Tibial artery (tissue), 4 donors: ENCODE results near the gene SLC25A21.

ENCODE experiments used
- DNase-seq, 2 donors: peaks; one replicate each; pipeline ENCODE4 v3.0.0-alpha.2; 2019
- H3K27ac ChIP-seq, 2 donors: fragments of 200-600 bp; sonication (generic) in 1 of 2; 1 replicate in 1 of 2; 2 replicates in 1 of 2; pipeline ENCODE4 v1.5.1; 2018 to 2019; ENCODE audit warnings: mild to moderate bottlenecking in 1 of 2
- H3K27me3 ChIP-seq, 2 donors: fragments of 200-600 bp; sonication (generic) in 1 of 2; one replicate each; pipeline versions ENCODE4 v1.5.1 to v1.6.0; 2016 to 2019
- H3K36me3 ChIP-seq, 3 donors: fragments of 200-600 bp; sonication (generic) in 2 of 3; one replicate each; pipeline ENCODE4 v1.5.1; 2016 to 2019; ENCODE audit warnings: mild to moderate bottlenecking in 2 of 3
- H3K4me1 ChIP-seq, 4 donors: fragments of 200-600 bp; sonication (generic) in 2 of 4; 1 replicate in 3 of 4; 2 replicates in 1 of 4; pipeline ENCODE4 v1.5.1; 2016 to 2019
- H3K4me3 ChIP-seq, 2 donors: fragments of 200-600 bp; sonication (generic) in 1 of 2; 1 replicate in 1 of 2; 2 replicates in 1 of 2; pipeline ENCODE4 v1.5.1; 2018 to 2019; ENCODE audit warnings: mild to moderate bottlenecking in 2 of 2
- H3K9me3 ChIP-seq, 3 donors: fragments of 200-600 bp; sonication (generic) in 1 of 3; one replicate each; pipeline ENCODE4 v1.5.1; 2016 to 2019
- intact Hi-C: fragments of 100-400 bp; cut with DNase I; formaldehyde crosslinking; loops from one replicate; pipeline ENCODE4 v1.15.0; 2023; ENCODE audit warnings: low total_unique reads
- TF ChIP-seq, protein P1 (sequence below), 2 experiments: fragments of 200-600 bp in 1 of 2; fragments of 450-650 bp in 1 of 2; IDR thresholded peaks; one replicate each; pipeline ENCODE4 v1.5.1; 2017 to 2019; ENCODE audit warnings: antibody characterized with exemption in 2 of 2, mild to moderate bottlenecking in 1 of 2, moderate library complexity in 1 of 2

The SLC25A21 gene

GRCh38 chr14:36766974-36767373, 405.4 kb downstream of the SLC25A21 start:
- H3K9me3 ChIP-seq, result no peaks in the 10 kb centered on the region
- no peaks in the 10 kb centered on the region for H3K27me3 ChIP-seq
- intact Hi-C loops, result no loop called here
- TF ChIP-seq, protein P1, sequence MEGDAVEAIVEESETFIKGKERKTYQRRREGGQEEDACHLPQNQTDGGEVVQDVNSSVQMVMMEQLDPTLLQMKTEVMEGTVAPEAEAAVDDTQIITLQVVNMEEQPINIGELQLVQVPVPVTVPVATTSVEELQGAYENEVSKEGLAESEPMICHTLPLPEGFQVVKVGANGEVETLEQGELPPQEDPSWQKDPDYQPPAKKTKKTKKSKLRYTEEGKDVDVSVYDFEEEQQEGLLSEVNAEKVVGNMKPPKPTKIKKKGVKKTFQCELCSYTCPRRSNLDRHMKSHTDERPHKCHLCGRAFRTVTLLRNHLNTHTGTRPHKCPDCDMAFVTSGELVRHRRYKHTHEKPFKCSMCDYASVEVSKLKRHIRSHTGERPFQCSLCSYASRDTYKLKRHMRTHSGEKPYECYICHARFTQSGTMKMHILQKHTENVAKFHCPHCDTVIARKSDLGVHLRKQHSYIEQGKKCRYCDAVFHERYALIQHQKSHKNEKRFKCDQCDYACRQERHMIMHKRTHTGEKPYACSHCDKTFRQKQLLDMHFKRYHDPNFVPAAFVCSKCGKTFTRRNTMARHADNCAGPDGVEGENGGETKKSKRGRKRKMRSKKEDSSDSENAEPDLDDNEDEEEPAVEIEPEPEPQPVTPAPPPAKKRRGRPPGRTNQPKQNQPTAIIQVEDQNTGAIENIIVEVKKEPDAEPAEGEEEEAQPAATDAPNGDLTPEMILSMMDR (IDR thresholded peaks at IDR 0.05), result no peak
- H3K4me1 ChIP-seq, result no peaks in the 10 kb centered on the region
- H3K27ac ChIP-seq, result no peak overlapping the region
- DNase-seq, result no peak
- no peaks in the 10 kb centered on the region for H3K36me3 ChIP-seq
- H3K4me3 ChIP-seq, result no peak overlapping the region

- DNase-seq, result no peak
- Histone ChIP-seq H3K27ac (no peak overlapping the region), H3K27me3 (no peaks in the 10 kb centered on the region), H3K4me3 (no peak overlapping the region), H3K9me3 (no peaks in the 10 kb centered on the region), H3K4me1 (no peaks in the 10 kb centered on the region), H3K36me3 (no peaks in the 10 kb centered on the region)
- TF ChIP-seq, protein P1 (IDR thresholded peaks at IDR 0.05), result no peak
- intact Hi-C loops, result no loop called here
Observed at GRCh38 chr14:36757734-36758601, 414.4 kb downstream of the SLC25A21 start.

DNA sequence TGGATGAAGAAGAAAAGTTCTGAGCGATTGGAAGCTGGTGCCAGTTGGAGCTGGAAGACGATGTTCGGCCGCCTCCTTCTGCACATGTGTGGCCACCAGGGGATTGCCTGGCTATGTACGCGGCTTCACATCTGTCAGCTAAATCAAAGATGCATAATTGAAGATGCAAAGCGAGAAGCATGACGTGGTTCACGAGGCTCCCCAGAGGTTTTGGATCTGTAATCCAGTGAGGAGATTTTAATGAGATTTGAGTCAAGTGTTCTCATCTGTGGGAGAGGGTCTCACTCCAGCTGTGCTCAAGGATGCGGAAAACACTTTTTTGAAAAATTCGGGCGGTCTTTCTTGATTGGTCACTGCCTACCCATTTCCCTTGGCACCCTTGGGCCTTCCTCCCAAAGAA, 416.2 kb downstream of the SLC25A21 start:
- Histone ChIP-seq H3K36me3 (no peaks in the 10 kb centered on the region), H3K9me3 (no peaks in the 10 kb centered on the region), H3K4me1 (no peaks in the 10 kb centered on the region), H3K4me3 (no peak overlapping the region), H3K27me3 (no peaks in the 10 kb centered on the region), H3K27ac (no peak overlapping the region)
- TF ChIP-seq, protein P1 (IDR thresholded peaks at IDR 0.05), result no peak
- intact Hi-C loops, result no loop called here
- no peak for DNase-seq

GRCh38 chr14:36755756-36756155, 416.6 kb downstream of the SLC25A21 start:
- DNase-seq, result no peak
- H3K4me3 ChIP-seq, result no peak overlapping the region
- no peak overlapping the region for H3K27ac ChIP-seq
- no peaks in the 10 kb centered on the region for H3K27me3 ChIP-seq
- H3K9me3 ChIP-seq, result no peaks in the 10 kb centered on the region
- TF ChIP-seq, protein P1 (IDR thresholded peaks at IDR 0.05), result no peak
- H3K36me3 ChIP-seq, result no peaks in the 10 kb centered on the region
- H3K4me1 ChIP-seq, result no peaks in the 10 kb centered on the region
- intact Hi-C loops, result no loop called here

DNA sequence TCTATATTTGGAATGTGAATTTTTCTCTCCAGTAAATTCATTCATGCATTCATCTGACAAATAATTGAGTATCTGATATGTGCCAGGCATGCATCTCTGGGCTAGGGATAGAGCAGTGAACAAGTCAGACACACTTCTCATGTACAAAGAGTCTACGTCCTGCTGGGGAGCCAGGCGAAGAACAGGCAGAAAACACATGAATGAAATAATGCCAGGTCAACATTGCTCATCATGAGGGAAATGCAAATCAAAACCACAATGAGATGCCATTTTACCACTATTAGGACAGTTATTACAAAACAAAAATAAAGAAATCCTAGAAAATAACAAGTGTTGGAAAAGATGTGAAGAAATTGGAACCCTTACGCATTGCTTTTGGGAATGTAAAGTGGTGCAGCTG, 420.5 kb downstream of the SLC25A21 start:
- no peak for DNase-seq
- Histone ChIP-seq H3K27ac (no peak overlapping the region), H3K36me3 (no peaks in the 10 kb centered on the region), H3K4me1 (no peaks in the 10 kb centered on the region), H3K27me3 (no peaks in the 10 kb centered on the region), H3K9me3 (no peaks in the 10 kb centered on the region), H3K4me3 (no peak overlapping the region)
- intact Hi-C loops, result no loop called here
- TF ChIP-seq, protein P1 (IDR thresholded peaks at IDR 0.05), result no peak
